Measurements from ENCODE around the gene VLDLR. TPM values are rescaled to one million over a fixed set of nuclear protein-coding genes. Genes with fewer than 3 reads are reported as not detected.

VLDLR gene
- total RNA-seq, 1 experiment from 2014 or later: 4.5 TPM

DNA sequence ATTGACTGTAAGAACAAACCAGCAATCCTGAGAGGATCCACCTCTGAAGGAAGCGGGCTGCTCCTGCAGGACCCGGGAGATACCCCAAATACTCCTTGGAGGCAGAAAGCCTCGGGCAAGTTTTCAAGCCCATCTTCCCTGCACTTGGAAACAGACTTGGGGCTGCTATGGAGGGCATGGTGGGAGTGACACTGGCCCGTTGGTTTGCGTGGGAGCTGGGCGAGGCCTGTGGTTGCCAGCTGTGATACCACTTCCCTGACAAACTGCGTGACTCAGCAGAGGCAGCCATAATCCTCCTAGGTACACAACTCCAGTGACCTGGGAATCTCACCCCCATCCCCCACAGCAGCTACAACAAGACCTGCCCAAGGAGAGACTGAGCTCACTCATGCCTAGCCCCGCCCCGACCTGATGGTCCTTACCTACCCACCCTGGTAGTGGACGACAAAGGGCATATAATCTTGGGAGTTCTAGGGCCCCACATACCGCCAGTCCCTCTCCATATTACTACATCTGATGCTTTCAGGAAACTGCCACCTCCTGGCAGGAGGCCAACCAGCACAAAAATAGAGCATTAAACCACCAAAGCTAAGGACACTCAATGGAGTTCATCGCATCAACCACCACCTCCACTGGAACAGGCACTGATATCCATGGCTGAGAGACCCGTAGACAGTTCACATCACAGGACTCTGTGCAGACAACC is 38.1 kb upstream of the VLDLR start:
- no peak for DNase-seq (ENCODE audit: low spot score)
- Histone ChIP-seq H3K27ac (ENCODE audit: low read depth, low read length, poor library complexity, severe bottlenecking) (no peak overlapping the region), H3K27me3 (replicated peaks; ENCODE audit: insufficient read depth, low read depth, low read length, poor library complexity) (no peaks in the 10 kb centered on the region), H3K4me1 (ENCODE audit: insufficient read depth, low read length, poor library complexity, severe bottlenecking) (no peaks in the 10 kb centered on the region), H3K36me3 (ENCODE audit: insufficient read depth, low read length, poor library complexity, severe bottlenecking) (no peaks in the 10 kb centered on the region), H3K4me3 (ENCODE audit: low read depth, low read length, poor library complexity, severe bottlenecking) (no peak overlapping the region), H3K9me3 (ENCODE audit: low read depth, low read length, poor library complexity, severe bottlenecking) (no peaks in the 10 kb centered on the region)
- ChIA-PET CTCF (no interaction called here), POLR2A (ENCODE audit: low non-redundant PET) (no interaction called here)
- intact Hi-C loops (cut with micrococcal nuclease; ENCODE audit: unreplicated experiment): no loop called here
- TF ChIP-seq, protein P1, sequence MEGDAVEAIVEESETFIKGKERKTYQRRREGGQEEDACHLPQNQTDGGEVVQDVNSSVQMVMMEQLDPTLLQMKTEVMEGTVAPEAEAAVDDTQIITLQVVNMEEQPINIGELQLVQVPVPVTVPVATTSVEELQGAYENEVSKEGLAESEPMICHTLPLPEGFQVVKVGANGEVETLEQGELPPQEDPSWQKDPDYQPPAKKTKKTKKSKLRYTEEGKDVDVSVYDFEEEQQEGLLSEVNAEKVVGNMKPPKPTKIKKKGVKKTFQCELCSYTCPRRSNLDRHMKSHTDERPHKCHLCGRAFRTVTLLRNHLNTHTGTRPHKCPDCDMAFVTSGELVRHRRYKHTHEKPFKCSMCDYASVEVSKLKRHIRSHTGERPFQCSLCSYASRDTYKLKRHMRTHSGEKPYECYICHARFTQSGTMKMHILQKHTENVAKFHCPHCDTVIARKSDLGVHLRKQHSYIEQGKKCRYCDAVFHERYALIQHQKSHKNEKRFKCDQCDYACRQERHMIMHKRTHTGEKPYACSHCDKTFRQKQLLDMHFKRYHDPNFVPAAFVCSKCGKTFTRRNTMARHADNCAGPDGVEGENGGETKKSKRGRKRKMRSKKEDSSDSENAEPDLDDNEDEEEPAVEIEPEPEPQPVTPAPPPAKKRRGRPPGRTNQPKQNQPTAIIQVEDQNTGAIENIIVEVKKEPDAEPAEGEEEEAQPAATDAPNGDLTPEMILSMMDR (conservative IDR thresholded peaks at IDR 0.05; ENCODE audit: low read depth, low read length): no peak
- TF ChIP-seq EZH2 (IDR thresholded peaks at IDR 0.05; ENCODE audit: borderline replicate concordance, low read depth, low read length, poor library complexity, severe bottlenecking): no peak
- no TSS peak for BruUV-seq (replicated peaks)

DNA sequence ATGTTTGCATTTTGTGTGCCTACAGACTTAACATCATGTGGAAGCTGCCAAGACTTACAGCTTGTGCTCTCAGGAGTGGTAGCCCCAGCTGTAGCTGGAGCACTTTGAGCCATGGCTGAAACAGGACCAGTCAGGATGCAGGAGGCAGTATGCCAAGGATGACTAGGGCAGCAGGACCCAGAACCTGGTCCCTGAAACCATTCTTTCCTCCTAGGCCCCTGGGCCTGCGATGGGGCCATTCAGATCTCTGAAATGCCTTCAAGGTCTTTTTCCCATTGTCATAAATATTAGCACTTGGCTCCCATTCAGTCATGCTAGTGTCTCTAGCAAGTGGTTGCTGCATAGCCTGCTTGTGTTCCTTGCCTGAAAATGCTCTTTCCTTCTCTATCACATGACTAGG is 29.6 kb upstream of the VLDLR start:
- DNase-seq (ENCODE audit: low spot score): no peak
- ChIA-PET POLR2A (ENCODE audit: low non-redundant PET) (no interaction called here), CTCF (no interaction called here)
- Histone ChIP-seq H3K36me3 (ENCODE audit: insufficient read depth, low read length, poor library complexity, severe bottlenecking) (no peaks in the 10 kb centered on the region), H3K27me3 (replicated peaks; ENCODE audit: insufficient read depth, low read depth, low read length, poor library complexity) (no peaks in the 10 kb centered on the region), H3K4me3 (ENCODE audit: low read depth, low read length, poor library complexity, severe bottlenecking) (no peak overlapping the region), H3K4me1 (ENCODE audit: insufficient read depth, low read length, poor library complexity, severe bottlenecking) (no peaks in the 10 kb centered on the region), H3K9me3 (ENCODE audit: low read depth, low read length, poor library complexity, severe bottlenecking) (no peaks in the 10 kb centered on the region), H3K27ac (ENCODE audit: low read depth, low read length, poor library complexity, severe bottlenecking) (no peak overlapping the region)
- intact Hi-C loops (cut with micrococcal nuclease; ENCODE audit: unreplicated experiment): no loop called here
- TF ChIP-seq EZH2 (IDR thresholded peaks at IDR 0.05; ENCODE audit: borderline replicate concordance, low read depth, low read length, poor library complexity, severe bottlenecking): no peak
- TF ChIP-seq, protein P1 (conservative IDR thresholded peaks at IDR 0.05; ENCODE audit: low read depth, low read length): no peak
- no TSS peak for BruUV-seq (replicated peaks)

DNA sequence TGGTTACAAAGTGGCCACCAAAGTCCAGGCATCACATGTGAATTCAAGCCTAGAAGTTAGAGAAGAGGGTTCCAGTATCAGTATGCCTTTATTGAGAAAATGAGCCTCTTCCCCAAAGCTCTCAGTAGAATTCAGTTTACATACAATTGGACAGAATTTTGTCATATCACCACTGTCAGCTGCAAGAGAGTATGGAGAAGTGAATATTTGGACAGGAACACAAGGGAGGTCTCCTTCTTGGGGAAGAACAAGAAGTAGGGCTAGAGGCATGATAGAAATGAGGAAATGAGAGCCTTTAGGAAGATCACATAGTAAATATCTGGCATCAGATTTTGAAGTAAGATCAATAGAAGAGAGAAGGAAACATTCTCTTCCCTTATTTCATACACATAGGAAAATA is 27.8 kb upstream of the VLDLR start:
- CTCF ChIA-PET: no interaction called here
- TF ChIP-seq EZH2 (IDR thresholded peaks at IDR 0.05; ENCODE audit: borderline replicate concordance, low read depth, low read length, poor library complexity, severe bottlenecking): no peak
- TF ChIP-seq, protein P1 (conservative IDR thresholded peaks at IDR 0.05; ENCODE audit: low read depth, low read length): no peak
- no peak overlapping the region for H3K27ac ChIP-seq (ENCODE audit: low read depth, low read length, poor library complexity, severe bottlenecking)
- no peak overlapping the region for H3K4me3 ChIP-seq (ENCODE audit: low read depth, low read length, poor library complexity, severe bottlenecking)
- H3K27me3 ChIP-seq (replicated peaks; ENCODE audit: insufficient read depth, low read depth, low read length, poor library complexity): no peaks in the 10 kb centered on the region
- no TSS peak for BruUV-seq (replicated peaks)
- DNase-seq (ENCODE audit: low spot score): no peak
- H3K9me3 ChIP-seq (ENCODE audit: low read depth, low read length, poor library complexity, severe bottlenecking): no peaks in the 10 kb centered on the region
- H3K4me1 ChIP-seq (ENCODE audit: insufficient read depth, low read length, poor library complexity, severe bottlenecking): no peaks in the 10 kb centered on the region
- POLR2A ChIA-PET (ENCODE audit: low non-redundant PET): no interaction called here
- intact Hi-C loops (cut with micrococcal nuclease; ENCODE audit: unreplicated experiment): no loop called here
- H3K36me3 ChIP-seq (ENCODE audit: insufficient read depth, low read length, poor library complexity, severe bottlenecking): no peaks in the 10 kb centered on the region
